HCT116 (cell line): Measurements from ENCODE around the gene RFX3.

ENCODE experiments used
- SRF ChIP-seq: IDR thresholded peaks from 2 replicates; pipeline ENCODE4 v1.6.1; 2012; ENCODE audit warnings: low read depth
- TF ChIP-seq, protein P1 (sequence below), 3 experiments: fragments of 200-600 bp in 1 of 3; sonication (generic) in 1 of 3; IDR thresholded peaks in 2 of 3; conservative IDR thresholded peaks in 1 of 3; 2 replicates each; pipeline ENCODE4 v1.5.1; 2012 to 2017; ENCODE audit warnings: low read depth in 2 of 3, low read length in 2 of 3, antibody characterized with exemption in 1 of 3, borderline replicate concordance in 1 of 3, control low read depth in 1 of 3, mild to moderate bottlenecking in 1 of 3, mixed read lengths in 1 of 3, mixed run types in 1 of 3, moderate library complexity in 1 of 3; ENCODE audit not compliant: insufficient read depth in 1 of 3
- TF ChIP-seq, protein P2 (sequence below): IDR thresholded peaks from 2 replicates; pipeline ENCODE4 v1.6.1; 2012

GRCh38 chr9:3475300-3476020, 50.3 kb downstream of the RFX3 start:
- TF ChIP-seq, protein P1, sequence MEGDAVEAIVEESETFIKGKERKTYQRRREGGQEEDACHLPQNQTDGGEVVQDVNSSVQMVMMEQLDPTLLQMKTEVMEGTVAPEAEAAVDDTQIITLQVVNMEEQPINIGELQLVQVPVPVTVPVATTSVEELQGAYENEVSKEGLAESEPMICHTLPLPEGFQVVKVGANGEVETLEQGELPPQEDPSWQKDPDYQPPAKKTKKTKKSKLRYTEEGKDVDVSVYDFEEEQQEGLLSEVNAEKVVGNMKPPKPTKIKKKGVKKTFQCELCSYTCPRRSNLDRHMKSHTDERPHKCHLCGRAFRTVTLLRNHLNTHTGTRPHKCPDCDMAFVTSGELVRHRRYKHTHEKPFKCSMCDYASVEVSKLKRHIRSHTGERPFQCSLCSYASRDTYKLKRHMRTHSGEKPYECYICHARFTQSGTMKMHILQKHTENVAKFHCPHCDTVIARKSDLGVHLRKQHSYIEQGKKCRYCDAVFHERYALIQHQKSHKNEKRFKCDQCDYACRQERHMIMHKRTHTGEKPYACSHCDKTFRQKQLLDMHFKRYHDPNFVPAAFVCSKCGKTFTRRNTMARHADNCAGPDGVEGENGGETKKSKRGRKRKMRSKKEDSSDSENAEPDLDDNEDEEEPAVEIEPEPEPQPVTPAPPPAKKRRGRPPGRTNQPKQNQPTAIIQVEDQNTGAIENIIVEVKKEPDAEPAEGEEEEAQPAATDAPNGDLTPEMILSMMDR (IDR thresholded peaks at IDR 0.05 in 2 of 3, conservative IDR thresholded peaks at IDR 0.05 in 1 of 3; ENCODE audit: borderline replicate concordance in 1 of 3, insufficient read depth in 1 of 3, low read depth in 2 of 3, low read length in 2 of 3), result no peak
- TF ChIP-seq, protein P2, sequence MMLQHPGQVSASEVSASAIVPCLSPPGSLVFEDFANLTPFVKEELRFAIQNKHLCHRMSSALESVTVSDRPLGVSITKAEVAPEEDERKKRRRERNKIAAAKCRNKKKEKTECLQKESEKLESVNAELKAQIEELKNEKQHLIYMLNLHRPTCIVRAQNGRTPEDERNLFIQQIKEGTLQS, result no peak
- no peak for TF ChIP-seq SRF
